Endothelial cell of umbilical vein (primary cell): ENCODE data around the gene LSG1. TPM values are rescaled to one million over a fixed set of nuclear protein-coding genes. Genes with fewer than 3 reads are reported as not detected.

Experiments used
- BruUV-seq: library from RNA; stranded (reverse); fragments of 400-500 nt; replicated peaks from 2 replicates; lab custom pipeline; 2021; lab: Mats Ljungman, UMichigan
- CTCF ChIA-PET: fragments of 300-600, 350-600 bp; sonication (Branson Sonifier 250); formaldehyde crosslinking; loops from one replicate; lab custom pipeline; 2021; ENCODE audit warnings: antibody characterized with exemption, inconsistent platforms; lab: Charles Lee
- POLR2A ChIA-PET: fragments of 300-600, 350-600 bp; sonication (Branson Sonifier 250); formaldehyde crosslinking; loops from one replicate; lab custom pipeline; 2021; ENCODE audit warnings: antibody characterized with exemption, inconsistent platforms; lab: Charles Lee
- DNase-seq: peaks from one replicate; pipeline ENCODE4 v3.0.0-alpha.2; 2011; ENCODE audit warnings: low read depth, low spot score
- FAIRE-seq: peaks from 2 replicates; lab custom pipeline; 2011; peaks lifted over from hg19 to GRCh38; lab: Jason Lieb, UNC
- H2AFZ ChIP-seq: 2 replicates; pipeline ENCODE4 v1.6.0; 2012; ENCODE audit warnings: low read depth, low read length, control low read depth, inconsistent platforms
- H3K27ac ChIP-seq: 2 replicates; pipeline ENCODE4 v1.5.1; 2011; ENCODE audit warnings: low read depth, mild to moderate bottlenecking, control low read depth, low read length, moderate library complexity; ENCODE audit not compliant: insufficient read depth
- H3K27me3 ChIP-seq, 2 experiments: 2 replicates each; pipeline versions ENCODE4 v1.6.0 to v1.6.1; 2011; ENCODE audit warnings: low read length in 2 of 2, mixed read lengths in 1 of 2; ENCODE audit not compliant: control insufficient read depth in 2 of 2, insufficient read depth in 2 of 2
- H3K36me3 ChIP-seq, 2 experiments: 2 replicates in 1 of 2; 3 replicates in 1 of 2; pipeline ENCODE4 v1.5.1; 2011; ENCODE audit warnings: low read length in 2 of 2, mild to moderate bottlenecking in 1 of 2, moderate library complexity in 1 of 2; ENCODE audit not compliant: control insufficient read depth in 2 of 2, insufficient read depth in 2 of 2; ENCODE audit errors: extremely low read depth in 1 of 2
- H3K4me1 ChIP-seq: 3 replicates; pipeline ENCODE4 v1.5.1; 2011; ENCODE audit warnings: mild to moderate bottlenecking, low read length; ENCODE audit not compliant: control insufficient read depth, insufficient read depth; ENCODE audit errors: extremely low read depth
- H3K4me2 ChIP-seq: 2 replicates; pipeline ENCODE4 v1.6.1; 2011; ENCODE audit warnings: low read length, control low read depth, mixed read lengths; ENCODE audit not compliant: insufficient read depth
- H3K4me3 ChIP-seq, 3 experiments: fragments of 200-600 bp in 1 of 3; sonication (generic), shearing (Covaris generic) in 1 of 3; replicated peaks in 1 of 3; 2 replicates each; pipeline ENCODE4 v1.5.1; 2011 to 2016; ENCODE audit warnings: control low read depth in 3 of 3, low read length in 3 of 3, mild to moderate bottlenecking in 2 of 3, inconsistent platforms in 1 of 3, low read depth in 1 of 3, moderate library complexity in 1 of 3; ENCODE audit not compliant: insufficient read depth in 1 of 3
- H3K79me2 ChIP-seq: 2 replicates; pipeline ENCODE4 v1.6.0; 2012; ENCODE audit warnings: low read length, inconsistent platforms; ENCODE audit not compliant: control insufficient read depth, insufficient read depth
- H3K9ac ChIP-seq: replicated peaks from 2 replicates; pipeline ENCODE3; 2011; ENCODE audit warnings: low read length, control low read depth; ENCODE audit not compliant: insufficient read depth; ENCODE audit errors: extremely low read depth
- H3K9me1 ChIP-seq: replicated peaks from 3 replicates; pipeline ENCODE4 v1.6.0; 2011; ENCODE audit warnings: mild to moderate bottlenecking, low read length; ENCODE audit not compliant: control insufficient read depth, insufficient read depth; ENCODE audit errors: extremely low read depth
- H3K9me3 ChIP-seq: replicated peaks from 2 replicates; pipeline ENCODE4 v1.5.1; 2012; ENCODE audit warnings: low read length, inconsistent platforms; ENCODE audit not compliant: control insufficient read depth, insufficient read depth
- H4K20me1 ChIP-seq: replicated peaks from 2 replicates; pipeline ENCODE3; 2011; ENCODE audit warnings: mild to moderate bottlenecking, low read length; ENCODE audit not compliant: control insufficient read depth, insufficient read depth; ENCODE audit errors: extremely low read depth
- EZH2 ChIP-seq: IDR thresholded peaks from 2 replicates; pipeline ENCODE4 v1.6.1; 2012; ENCODE audit warnings: borderline replicate concordance, low read depth, mild to moderate bottlenecking, moderate library complexity, low read length, inconsistent platforms; ENCODE audit not compliant: severe bottlenecking
- FOS ChIP-seq: IDR thresholded peaks from 2 replicates; pipeline ENCODE4 v1.6.1; 2011; ENCODE audit warnings: mild to moderate bottlenecking, low read length, moderate library complexity, borderline replicate concordance; ENCODE audit not compliant: insufficient read depth
- GATA2 ChIP-seq: IDR thresholded peaks from 2 replicates; pipeline ENCODE4 v1.7.0; 2011; ENCODE audit warnings: low read depth, mild to moderate bottlenecking, moderate library complexity, mixed read lengths, low read length; ENCODE audit not compliant: insufficient read length, insufficient read depth
- JUN ChIP-seq: IDR thresholded peaks from 2 replicates; pipeline ENCODE4 v1.6.1; 2011; ENCODE audit warnings: borderline replicate concordance, low read depth; ENCODE audit not compliant: insufficient read length, insufficient read depth
- POLR2A ChIP-seq: IDR thresholded peaks from 2 replicates; pipeline ENCODE4 v1.6.1; 2012; ENCODE audit warnings: low read depth, mild to moderate bottlenecking, control low read depth, low read length
- dilution Hi-C: fragments of 300-500 bp; cut with MboI; formaldehyde crosslinking; loops from one replicate; pipeline ENCODE4 v1.15.0; 2019; ENCODE audit warnings: low sequenced_read_pairs; ENCODE audit not compliant: extremely low pct_ligation_motif_present
- intact Hi-C: fragments of 100-400 bp; cut with micrococcal nuclease; formaldehyde crosslinking; loops from one replicate; pipeline ENCODE4 v1.10.0; 2022
- polyA plus RNA-seq, 4 experiments: library from polyadenylated mRNA; depleted of rRNA in 3 of 4; stranded (reverse) in 3 of 4; unstranded in 1 of 4; fragments of >200 nt; gene quantifications; 2 replicates each; pipeline versions ENCODE4 v1.2.1 to v1.2.3, GENCODE V29; 2011 to 2012; ENCODE audit warnings: missing spikeins in 1 of 4
- total RNA-seq: library from RNA; stranded (reverse); gene quantifications from 2 replicates; pipeline ENCODE4 v1.2.3, GENCODE V29; 2021
- TF ChIP-seq, protein P1 (sequence below): IDR thresholded peaks from 2 replicates; pipeline ENCODE4 v1.6.1; 2011; ENCODE audit not compliant: insufficient read depth, insufficient read length
- TF ChIP-seq, protein P2 (sequence below), 2 donors: IDR thresholded peaks; 1 replicate in 1 of 2; 2 replicates in 1 of 2; pipeline ENCODE4 v1.5.1; 2011; ENCODE audit warnings: low read length in 2 of 2, mild to moderate bottlenecking in 2 of 2, moderate library complexity in 2 of 2, control low read depth in 1 of 2, inconsistent platforms in 1 of 2, low read depth in 1 of 2; ENCODE audit not compliant: insufficient read depth in 1 of 2; ENCODE audit errors: extremely low read depth in 1 of 2

Gene LSG1
- total and polyA plus RNA-seq, 2 donors (not counting 3 experiments of a cell fraction or from before 2014, with no cell fraction given): 50.0 to 52.7 TPM

DNA sequence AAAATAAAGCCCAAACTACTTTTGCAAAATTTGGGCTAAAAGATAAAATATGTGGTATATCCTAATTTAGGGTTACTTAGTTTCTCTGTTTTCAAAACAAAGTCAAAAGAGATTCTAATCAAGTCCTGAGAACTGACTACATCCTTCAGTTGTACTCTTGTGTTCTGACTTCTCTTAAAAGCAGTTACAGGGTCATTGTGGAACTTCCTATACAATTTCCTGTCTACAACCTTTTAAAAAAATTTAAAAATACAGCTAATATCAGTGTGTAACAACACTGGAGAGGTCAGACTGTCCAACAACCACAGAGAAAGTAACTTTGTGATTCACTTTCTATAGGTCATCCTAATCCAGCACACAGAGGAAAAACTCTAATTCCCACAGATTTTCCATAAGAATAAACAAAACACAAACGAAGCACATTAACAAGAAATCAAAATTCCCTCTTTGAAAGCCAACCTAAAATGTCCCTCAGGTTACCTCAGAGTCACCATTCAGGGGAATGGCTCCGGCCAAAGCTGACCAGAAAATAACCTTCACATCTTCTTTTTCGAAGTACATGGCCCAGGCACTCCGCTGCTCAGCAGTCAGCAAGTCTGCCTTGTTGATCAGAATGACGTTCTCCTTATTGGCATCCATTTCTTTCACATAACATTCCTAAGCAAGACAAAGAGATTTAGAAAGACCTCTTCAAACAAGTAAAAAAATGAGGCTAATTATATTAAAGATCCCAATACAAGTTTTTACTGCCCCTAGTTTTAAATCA is 13.3 kb downstream of the LSG1 start:
- no peaks in the 10 kb centered on the region for H3K9me3 ChIP-seq
- FAIRE-seq: peak; percentile 65
- H4K20me1 ChIP-seq: no peaks in the 10 kb centered on the region
- H3K79me2 ChIP-seq: peaks cover 17% of the 10 kb centered on the region
- peak overlapping the region in 1 of 3 experiments; percentile 18 for H3K4me3 ChIP-seq
- peaks cover 54% of the 10 kb centered on the region for H3K4me1 ChIP-seq
- dilution Hi-C loops: no loop called here
- H3K27me3 ChIP-seq: no peaks in the 10 kb centered on the region
- H3K4me2 ChIP-seq: peak overlapping the region; percentile 69
- intact Hi-C loops: loop anchor here (1.0 kb wide), 1 partner anchor 18 kb away; no protein-coding TSS in a partner anchor
- peaks cover 6 to 8% of the 10 kb centered on the region in 2 experiments for H3K36me3 ChIP-seq
- CTCF ChIA-PET: interaction anchor here (1.1 to 2.9 kb wide), 5 partner anchors 13 to 65 kb away, joined by 4 to 22 read pairs (median 13); partner anchors contain the start of genes LSG1 and TMEM44
- no peak overlapping the region for H2AFZ ChIP-seq
- peak; percentile 87 for DNase-seq
- TSS peak; percentile 92 for BruUV-seq
- TF ChIP-seq, protein P1, sequence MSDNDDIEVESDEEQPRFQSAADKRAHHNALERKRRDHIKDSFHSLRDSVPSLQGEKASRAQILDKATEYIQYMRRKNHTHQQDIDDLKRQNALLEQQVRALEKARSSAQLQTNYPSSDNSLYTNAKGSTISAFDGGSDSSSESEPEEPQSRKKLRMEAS: no peak
- peak; percentile 55 for TF ChIP-seq JUN
- peak; percentile 70 for TF ChIP-seq GATA2
- TF ChIP-seq EZH2: no peak
- peak; percentile 46 for TF ChIP-seq POLR2A
- TF ChIP-seq FOS: peak; percentile 11
- TF ChIP-seq, protein P2, sequence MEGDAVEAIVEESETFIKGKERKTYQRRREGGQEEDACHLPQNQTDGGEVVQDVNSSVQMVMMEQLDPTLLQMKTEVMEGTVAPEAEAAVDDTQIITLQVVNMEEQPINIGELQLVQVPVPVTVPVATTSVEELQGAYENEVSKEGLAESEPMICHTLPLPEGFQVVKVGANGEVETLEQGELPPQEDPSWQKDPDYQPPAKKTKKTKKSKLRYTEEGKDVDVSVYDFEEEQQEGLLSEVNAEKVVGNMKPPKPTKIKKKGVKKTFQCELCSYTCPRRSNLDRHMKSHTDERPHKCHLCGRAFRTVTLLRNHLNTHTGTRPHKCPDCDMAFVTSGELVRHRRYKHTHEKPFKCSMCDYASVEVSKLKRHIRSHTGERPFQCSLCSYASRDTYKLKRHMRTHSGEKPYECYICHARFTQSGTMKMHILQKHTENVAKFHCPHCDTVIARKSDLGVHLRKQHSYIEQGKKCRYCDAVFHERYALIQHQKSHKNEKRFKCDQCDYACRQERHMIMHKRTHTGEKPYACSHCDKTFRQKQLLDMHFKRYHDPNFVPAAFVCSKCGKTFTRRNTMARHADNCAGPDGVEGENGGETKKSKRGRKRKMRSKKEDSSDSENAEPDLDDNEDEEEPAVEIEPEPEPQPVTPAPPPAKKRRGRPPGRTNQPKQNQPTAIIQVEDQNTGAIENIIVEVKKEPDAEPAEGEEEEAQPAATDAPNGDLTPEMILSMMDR (IDR thresholded peaks at IDR 0.05; ENCODE audit: extremely low read depth in 1 of 2, insufficient read depth in 1 of 2, low read depth in 1 of 2, low read length in 2 of 2): no peak
- peak overlapping the region; percentile 98 for H3K27ac ChIP-seq
- H3K9me1 ChIP-seq: no peaks in the 10 kb centered on the region
- POLR2A ChIA-PET: interaction anchor here (1.3 kb wide), 1 partner anchor 19 kb away, joined by 7 read pairs; no protein-coding TSS in a partner anchor
- peak overlapping the region; percentile 91 for H3K9ac ChIP-seq
